CD4-positive, CD25-positive, alpha-beta regulatory T cell (primary cell): ENCODE measurements around the gene SRCIN1. TPM values are rescaled to one million over a fixed set of nuclear protein-coding genes. Genes with fewer than 3 reads are reported as not detected.
"Not testable (repeated sequence)": the region's sequence is repeated elsewhere in the genome, so short reads cannot be mapped to it uniquely, and the experiment has no call there.

ENCODE experiments used
- ATAC-seq, 2 donors: fragments of 150-1000 bp; cut with Tn5 transposase; one replicate each; pipeline ENCODE4 v1.10.0; 2021; ENCODE audit warnings: low read depth in 2 of 2, moderate number of reproducible peaks in 2 of 2, moderate library complexity in 1 of 2
- DNase-seq, 3 donors: peaks; one replicate each; pipeline versions ENCODE4 v3.0.0 to v3.0.0-alpha.2; 2012 to 2022; ENCODE audit warnings: mixed read lengths in 1 of 3
- H3K27ac ChIP-seq: one replicate; pipeline ENCODE4 v1.7.0; 2013; ENCODE audit warnings: mild to moderate bottlenecking, low read length; ENCODE audit not compliant: insufficient read depth, poor library complexity, severe bottlenecking
- H3K27me3 ChIP-seq: one replicate; pipeline ENCODE4 v1.7.0; 2013; ENCODE audit warnings: low read length; ENCODE audit not compliant: control insufficient read depth, insufficient read depth
- H3K36me3 ChIP-seq: one replicate; pipeline ENCODE4 v1.7.0; 2013; ENCODE audit warnings: mild to moderate bottlenecking, low read length, moderate library complexity; ENCODE audit not compliant: control insufficient read depth, insufficient read depth
- H3K4me1 ChIP-seq: 2 replicates; pipeline ENCODE4 v1.7.0; 2013; ENCODE audit warnings: mild to moderate bottlenecking, low read length; ENCODE audit not compliant: insufficient read depth, control insufficient read depth, poor library complexity, severe bottlenecking
- H3K4me3 ChIP-seq: one replicate; pipeline ENCODE4 v1.7.0; 2013; ENCODE audit warnings: low read depth, mild to moderate bottlenecking, low read length, moderate library complexity
- H3K9me3 ChIP-seq, 2 experiments: 1 replicate in 1 of 2; 2 replicates in 1 of 2; pipeline ENCODE4 v1.7.0; 2013; ENCODE audit warnings: low read length in 2 of 2, mild to moderate bottlenecking in 1 of 2, moderate library complexity in 1 of 2; ENCODE audit not compliant: control insufficient read depth in 2 of 2
- H3K27ac Mint-ChIP-seq, 3 donors: one replicate each; pipeline ENCODE4 v1.8.0; 2020 to 2022; ENCODE audit warnings: mild to moderate bottlenecking in 3 of 3, mixed read lengths in 3 of 3, moderate library complexity in 2 of 3
- H3K27me3 Mint-ChIP-seq: one replicate; pipeline ENCODE4 v1.8.0; 2022; ENCODE audit warnings: mild to moderate bottlenecking, mixed read lengths
- H3K36me3 Mint-ChIP-seq: one replicate; pipeline ENCODE4 v1.8.0; 2020; ENCODE audit warnings: mixed read lengths
- H3K4me1 Mint-ChIP-seq, 4 donors: one replicate each; pipeline ENCODE4 v1.8.0; 2020 to 2022; ENCODE audit warnings: mixed read lengths in 4 of 4, mild to moderate bottlenecking in 1 of 4
- H3K4me3 Mint-ChIP-seq, 4 donors: one replicate each; pipeline ENCODE4 v1.8.0; 2020 to 2022; ENCODE audit warnings: mild to moderate bottlenecking in 4 of 4, mixed read lengths in 4 of 4, moderate library complexity in 3 of 4
- H3K9me3 Mint-ChIP-seq, 7 donors: one replicate each; pipeline ENCODE4 v1.8.0; 2020 to 2022; ENCODE audit warnings: mixed read lengths in 7 of 7, mild to moderate bottlenecking in 3 of 7, moderate library complexity in 2 of 7
- polyA plus RNA-seq, 4 donors: library from polyadenylated mRNA; unstranded; fragments of 300-500 nt; fragmentation: Illumina TruSeq; gene quantifications; one replicate each; pipeline ENCODE4 v1.2.3, GENCODE V29; 2021
- total RNA-seq: library from RNA; stranded (reverse); gene quantifications from one replicate; pipeline ENCODE4 v1.2.3, GENCODE V29; 2022

The SRCIN1 gene
- total and polyA plus RNA-seq, 5 donors from 2014 or later, result not detected

GRCh38 chr17:38531761-38532160, 74.0 kb downstream of the SRCIN1 start:
- DNase-seq, H3K4me3 Mint-ChIP-seq, H3K4me1 ChIP-seq, ATAC-seq, H3K4me3 ChIP-seq, H3K27ac ChIP-seq, H3K36me3 ChIP-seq, H3K36me3 Mint-ChIP-seq, H3K9me3 Mint-ChIP-seq, H3K9me3 ChIP-seq, H3K27me3 ChIP-seq, H3K4me1 Mint-ChIP-seq: not testable (repeated sequence)
- peak overlapping the region in 1 of 3 donors; percentile 3 for H3K27ac Mint-ChIP-seq
- peaks cover 25% of the 10 kb centered on the region for H3K27me3 Mint-ChIP-seq

GRCh38 chr17:38530856-38531255, 74.9 kb downstream of the SRCIN1 start:
- H3K27me3 Mint-ChIP-seq, result peaks cover 23% of the 10 kb centered on the region
- not testable (repeated sequence) for H3K4me3 Mint-ChIP-seq, H3K27ac Mint-ChIP-seq, ATAC-seq, H3K4me1 ChIP-seq, H3K9me3 ChIP-seq, H3K27ac ChIP-seq, H3K27me3 ChIP-seq, H3K4me3 ChIP-seq, H3K4me1 Mint-ChIP-seq, H3K36me3 Mint-ChIP-seq, H3K9me3 Mint-ChIP-seq, DNase-seq, H3K36me3 ChIP-seq

- DNase-seq, H3K36me3 ChIP-seq, ATAC-seq, H3K4me1 Mint-ChIP-seq, H3K4me3 Mint-ChIP-seq, H3K9me3 Mint-ChIP-seq, H3K27ac ChIP-seq, H3K27me3 ChIP-seq, H3K4me3 ChIP-seq, H3K27ac Mint-ChIP-seq, H3K36me3 Mint-ChIP-seq, H3K9me3 ChIP-seq, H3K4me1 ChIP-seq: not testable (repeated sequence)
- peaks cover 11% of the 10 kb centered on the region for H3K27me3 Mint-ChIP-seq
Observed at GRCh38 chr17:38528141-38528540, 77.6 kb downstream of the SRCIN1 start.

GRCh38 chr17:38526526-38526925, 79.2 kb downstream of the SRCIN1 start:
- H3K4me1 Mint-ChIP-seq, H3K27ac Mint-ChIP-seq, H3K36me3 Mint-ChIP-seq, H3K27me3 ChIP-seq, H3K4me3 ChIP-seq, H3K36me3 ChIP-seq, H3K4me1 ChIP-seq, H3K9me3 ChIP-seq, DNase-seq, H3K27ac ChIP-seq, H3K9me3 Mint-ChIP-seq, H3K4me3 Mint-ChIP-seq, ATAC-seq: not testable (repeated sequence)
- peaks cover 20% of the 10 kb centered on the region for H3K27me3 Mint-ChIP-seq

GRCh38 chr17:38512473-38513058, 93.2 kb downstream of the SRCIN1 start:
- ATAC-seq (no peak), DNase-seq (no peak)
- H3K9me3 Mint-ChIP-seq, result no peaks in the 10 kb centered on the region
- H3K27me3 Mint-ChIP-seq, result peaks cover 50% of the 10 kb centered on the region
- Histone ChIP-seq H3K4me3 (no peak overlapping the region), H3K4me1 (peaks cover 13% of the 10 kb centered on the region), H3K36me3 (no peaks in the 10 kb centered on the region), H3K9me3 (no peaks in the 10 kb centered on the region), H3K27ac (no peak overlapping the region), H3K27me3 (peaks cover 5% of the 10 kb centered on the region)
- H3K4me3 Mint-ChIP-seq, result no peak overlapping the region
- H3K27ac Mint-ChIP-seq, result no peak overlapping the region
- H3K4me1 Mint-ChIP-seq, result peaks cover 0 to 16% (median 8%) of the 10 kb centered on the region in 4 donors
- H3K36me3 Mint-ChIP-seq, result peaks cover 3% of the 10 kb centered on the region

- peaks cover 55% of the 10 kb centered on the region for H3K27me3 Mint-ChIP-seq
- Histone ChIP-seq H3K4me3 (no peak overlapping the region), H3K27me3 (peaks cover 5% of the 10 kb centered on the region), H3K9me3 (no peaks in the 10 kb centered on the region), H3K4me1 (peaks cover 13% of the 10 kb centered on the region), H3K36me3 (no peaks in the 10 kb centered on the region), H3K27ac (no peak overlapping the region)
- ATAC-seq (no peak), DNase-seq (no peak)
- H3K4me1 Mint-ChIP-seq, result peaks cover 0 to 16% (median 8%) of the 10 kb centered on the region in 4 donors
- no peaks in the 10 kb centered on the region for H3K9me3 Mint-ChIP-seq
- H3K36me3 Mint-ChIP-seq, result peaks cover 3% of the 10 kb centered on the region
- H3K27ac Mint-ChIP-seq, result no peak overlapping the region
- H3K4me3 Mint-ChIP-seq, result peak overlapping the region in 2 of 4 donors; percentile 24 to 62
Observed at GRCh38 chr17:38511150-38512108, 94.3 kb downstream of the SRCIN1 start.

- peak overlapping the region in 2 of 4 donors; percentile 36 to 38 for H3K4me3 Mint-ChIP-seq
- DNase-seq, result no peak
- Histone ChIP-seq H3K9me3 (no peaks in the 10 kb centered on the region), H3K36me3 (no peaks in the 10 kb centered on the region), H3K27ac (no peak overlapping the region), H3K4me3 (no peak overlapping the region), H3K4me1 (peaks cover 13% of the 10 kb centered on the region), H3K27me3 (peaks cover 5% of the 10 kb centered on the region)
- peaks cover 3% of the 10 kb centered on the region for H3K36me3 Mint-ChIP-seq
- H3K27me3 Mint-ChIP-seq, result peaks cover 55% of the 10 kb centered on the region
- no peak overlapping the region for H3K27ac Mint-ChIP-seq
- no peak for ATAC-seq
- no peaks in the 10 kb centered on the region for H3K9me3 Mint-ChIP-seq
- peaks cover 0 to 16% (median 8%) of the 10 kb centered on the region in 4 donors for H3K4me1 Mint-ChIP-seq
Observed at GRCh38 chr17:38510421-38511149, 95.2 kb downstream of the SRCIN1 start.
